Testis (tissue), 2 donors: ENCODE measurements around the gene SEC24C.

Experiments used
- CTCF ChIP-seq, 3 experiments: fragments of 450-650 bp in 2 of 3; fragments of 200-600 bp in 1 of 3; sonication (generic) in 1 of 3; IDR thresholded peaks; one replicate each; pipeline ENCODE4 v1.5.1; 2016 to 2019; ENCODE audit warnings: antibody characterized with exemption in 3 of 3, mild to moderate bottlenecking in 2 of 3, moderate library complexity in 1 of 3
- POLR2A ChIP-seq: fragments of 450-650 bp; IDR thresholded peaks from one replicate; pipeline ENCODE4 v1.6.1; 2017; ENCODE audit warnings: antibody characterized with exemption, mild to moderate bottlenecking, moderate library complexity

GRCh38 chr10:73785211-73785720 lies 41.1 kb downstream of the SEC24C start, which contains the start of gene ZSWIM8:
- TF ChIP-seq CTCF (IDR thresholded peaks at IDR 0.05) (no peak), POLR2A (no peak)
